A673 (cell line): ENCODE measurements around the gene ABCA13.

ENCODE experiments used
- CTCF ChIP-seq: fragments of 300-800, 200-600 bp; sonication (generic); conservative IDR thresholded peaks from 2 replicates; pipeline ENCODE4 v1.5.1; 2017; ENCODE audit warnings: low read depth, mild to moderate bottlenecking, antibody characterized with exemption, low read length, moderate library complexity, mixed read lengths
- EZH2 ChIP-seq: fragments of 200-600 bp; sonication (generic); IDR thresholded peaks from 2 replicates; pipeline ENCODE4 v1.6.1; 2017; ENCODE audit warnings: borderline replicate concordance, low read depth, mild to moderate bottlenecking, mixed read lengths, antibody characterized with exemption, low read length; ENCODE audit not compliant: poor library complexity, severe bottlenecking

- no peak for TF ChIP-seq CTCF
- TF ChIP-seq EZH2, result no peak
Observed at GRCh38 chr7:48170506-48170905, 752 bp upstream of the ABCA13 start.
